ENCODE measurements around the gene ZNF45.
"Not testable (repeated sequence)": the region's sequence is repeated elsewhere in the genome, so short reads cannot be mapped to it uniquely, and the experiment has no call there.

The ZNF45 gene

GRCh38 chr19:43966079-43966694 is 31.1 kb upstream of the ZNF45 start:
- H3K4me3 ChIP-seq (ENCODE audit: low read depth, low read length) = no peak overlapping the region
- TF ChIP-seq CTCF (IDR thresholded peaks at IDR 0.05; ENCODE audit: low read depth, low read length) = no peak
- no peaks in the 10 kb centered on the region for H3K27me3 ChIP-seq (ENCODE audit: insufficient read depth, low read depth, severe bottlenecking)
- peaks cover 81% of the 10 kb centered on the region for H3K36me3 ChIP-seq
- DNase-seq = no peak
- H3K9me3 ChIP-seq (ENCODE audit: severe bottlenecking) = peaks cover 45% of the 10 kb centered on the region
- H3K27ac ChIP-seq = no peak overlapping the region

GRCh38 chr19:43960411-43960810 is 25.3 kb upstream of the ZNF45 start:
- H3K9me3 ChIP-seq (ENCODE audit: severe bottlenecking) = peaks cover 11% of the 10 kb centered on the region
- no peaks in the 10 kb centered on the region for H3K27me3 ChIP-seq (ENCODE audit: insufficient read depth, low read depth, severe bottlenecking)
- TF ChIP-seq CTCF (IDR thresholded peaks at IDR 0.05; ENCODE audit: low read depth, low read length) = no peak
- H3K27ac ChIP-seq = no peak overlapping the region
- peaks cover 27% of the 10 kb centered on the region for H3K36me3 ChIP-seq
- no peak for DNase-seq
- no peak overlapping the region for H3K4me3 ChIP-seq (ENCODE audit: low read depth, low read length)

GRCh38 chr19:43957891-43958290 is 22.8 kb upstream of the ZNF45 start:
- no peak for TF ChIP-seq CTCF (IDR thresholded peaks at IDR 0.05; ENCODE audit: low read depth, low read length)
- Histone ChIP-seq H3K9me3 (ENCODE audit: severe bottlenecking) (peaks cover 8% of the 10 kb centered on the region), H3K4me3 (ENCODE audit: low read depth, low read length) (no peak overlapping the region), H3K27me3 (ENCODE audit: insufficient read depth, low read depth, severe bottlenecking) (no peaks in the 10 kb centered on the region), H3K36me3 (peaks cover 12% of the 10 kb centered on the region), H3K27ac (no peak overlapping the region)
- DNase-seq = no peak

GRCh38 chr19:43956827-43957226 is 21.7 kb upstream of the ZNF45 start:
- no peak for DNase-seq
- H3K27ac ChIP-seq = no peak overlapping the region
- TF ChIP-seq CTCF (IDR thresholded peaks at IDR 0.05; ENCODE audit: low read depth, low read length) = no peak
- peaks cover 12% of the 10 kb centered on the region for H3K36me3 ChIP-seq
- peaks cover 8% of the 10 kb centered on the region for H3K9me3 ChIP-seq (ENCODE audit: severe bottlenecking)
- no peaks in the 10 kb centered on the region for H3K27me3 ChIP-seq (ENCODE audit: insufficient read depth, low read depth, severe bottlenecking)
- no peak overlapping the region for H3K4me3 ChIP-seq (ENCODE audit: low read depth, low read length)

- no peaks in the 10 kb centered on the region for H3K27me3 ChIP-seq (ENCODE audit: insufficient read depth, low read depth, severe bottlenecking)
- DNase-seq = peak; percentile 94
- H3K27ac ChIP-seq = peak within 1 kb of the TSS; percentile 76
- H3K4me3 ChIP-seq (ENCODE audit: low read depth, low read length) = peak within 1 kb of the TSS; percentile 96
- peaks cover 8% of the 10 kb centered on the region for H3K9me3 ChIP-seq (ENCODE audit: severe bottlenecking)
- peaks cover 12% of the 10 kb centered on the region for H3K36me3 ChIP-seq
- peak; percentile 60 for TF ChIP-seq CTCF (IDR thresholded peaks at IDR 0.05; ENCODE audit: low read depth, low read length)
These were observed 16.0 kb upstream of the ZNF45 start, which contains the start of gene ZNF221 for GRCh38 chr19:43950834-43951645. Gene ZNF221 (plus strand): TSS chr19:43951228. CDS start chr19:43962727, 11,499 bp downstream.

- not testable (repeated sequence) for H3K4me3 ChIP-seq (ENCODE audit: low read depth, low read length); H3K27me3 ChIP-seq (ENCODE audit: insufficient read depth, low read depth, severe bottlenecking); H3K36me3 ChIP-seq; H3K27ac ChIP-seq; H3K9me3 ChIP-seq (ENCODE audit: severe bottlenecking); DNase-seq
These were observed 14.7 kb upstream of the ZNF45 start for GRCh38 chr19:43949803-43950202.

GRCh38 chr19:43947412-43947811 is 12.3 kb upstream of the ZNF45 start:
- H3K27me3 ChIP-seq (ENCODE audit: insufficient read depth, low read depth, severe bottlenecking); H3K9me3 ChIP-seq (ENCODE audit: severe bottlenecking); H3K27ac ChIP-seq; H3K36me3 ChIP-seq; H3K4me3 ChIP-seq (ENCODE audit: low read depth, low read length); DNase-seq: not testable (repeated sequence)

Data from WERI-Rb-1 (cell line).